ENCODE results near the gene SULT4A1.

SULT4A1 gene

DNA sequence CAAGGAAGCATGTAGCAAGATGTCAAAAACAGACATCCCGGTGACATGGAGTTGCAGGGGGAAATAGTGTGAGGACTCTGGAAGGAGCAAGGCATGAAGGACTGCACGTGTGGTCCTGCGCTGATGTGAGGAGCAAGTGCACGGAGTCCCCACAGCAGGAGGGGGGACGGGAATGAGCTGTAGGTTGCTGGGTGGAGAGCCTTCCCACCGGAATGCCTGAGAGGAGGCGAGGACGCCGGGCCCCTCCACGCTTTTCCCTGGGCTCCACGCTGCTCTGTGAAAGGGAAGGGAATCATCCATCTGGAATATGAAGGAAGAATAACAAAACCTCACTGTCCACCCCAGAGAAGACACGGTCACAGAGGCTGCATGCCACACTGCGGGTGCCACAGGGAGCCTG is 26.6 kb downstream of the SULT4A1 start:
- peaks cover 7% of the 10 kb centered on the region for H3K27me3 Mint-ChIP-seq (ENCODE audit: low read depth)
- no peak overlapping the region for H3K27ac Mint-ChIP-seq
- no peaks in the 10 kb centered on the region for H3K36me3 Mint-ChIP-seq (ENCODE audit: low read depth)
- no peaks in the 10 kb centered on the region for H3K4me1 Mint-ChIP-seq (ENCODE audit: low read depth)
- no peaks in the 10 kb centered on the region for H3K9me3 Mint-ChIP-seq
- no peak overlapping the region for H3K4me3 Mint-ChIP-seq

DNA sequence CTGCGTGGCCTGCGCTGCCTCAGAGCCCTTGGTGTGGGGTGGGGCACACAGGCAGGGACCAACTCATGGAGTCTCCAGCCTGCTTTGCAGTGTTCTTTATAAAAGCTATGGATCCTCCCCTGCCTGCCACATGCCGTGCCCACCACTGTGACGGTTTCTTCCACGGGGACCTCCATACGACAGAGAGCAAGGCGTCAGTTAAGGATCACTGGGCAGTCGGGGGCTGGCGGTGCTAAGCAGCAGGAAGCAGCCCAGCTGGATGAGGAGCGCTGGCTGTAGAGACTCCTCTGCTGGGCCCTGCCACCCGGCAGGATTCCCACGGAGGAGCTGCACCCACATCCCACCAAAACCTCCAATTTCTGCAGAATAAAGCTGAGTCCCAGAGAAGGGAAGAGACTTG is 27.1 kb downstream of the SULT4A1 start:
- Mint-ChIP-seq H3K4me1 (ENCODE audit: low read depth) (no peaks in the 10 kb centered on the region), H3K36me3 (ENCODE audit: low read depth) (no peaks in the 10 kb centered on the region), H3K27ac (no peak overlapping the region), H3K4me3 (no peak overlapping the region), H3K9me3 (no peaks in the 10 kb centered on the region), H3K27me3 (ENCODE audit: low read depth) (peaks cover 7% of the 10 kb centered on the region)

DNA sequence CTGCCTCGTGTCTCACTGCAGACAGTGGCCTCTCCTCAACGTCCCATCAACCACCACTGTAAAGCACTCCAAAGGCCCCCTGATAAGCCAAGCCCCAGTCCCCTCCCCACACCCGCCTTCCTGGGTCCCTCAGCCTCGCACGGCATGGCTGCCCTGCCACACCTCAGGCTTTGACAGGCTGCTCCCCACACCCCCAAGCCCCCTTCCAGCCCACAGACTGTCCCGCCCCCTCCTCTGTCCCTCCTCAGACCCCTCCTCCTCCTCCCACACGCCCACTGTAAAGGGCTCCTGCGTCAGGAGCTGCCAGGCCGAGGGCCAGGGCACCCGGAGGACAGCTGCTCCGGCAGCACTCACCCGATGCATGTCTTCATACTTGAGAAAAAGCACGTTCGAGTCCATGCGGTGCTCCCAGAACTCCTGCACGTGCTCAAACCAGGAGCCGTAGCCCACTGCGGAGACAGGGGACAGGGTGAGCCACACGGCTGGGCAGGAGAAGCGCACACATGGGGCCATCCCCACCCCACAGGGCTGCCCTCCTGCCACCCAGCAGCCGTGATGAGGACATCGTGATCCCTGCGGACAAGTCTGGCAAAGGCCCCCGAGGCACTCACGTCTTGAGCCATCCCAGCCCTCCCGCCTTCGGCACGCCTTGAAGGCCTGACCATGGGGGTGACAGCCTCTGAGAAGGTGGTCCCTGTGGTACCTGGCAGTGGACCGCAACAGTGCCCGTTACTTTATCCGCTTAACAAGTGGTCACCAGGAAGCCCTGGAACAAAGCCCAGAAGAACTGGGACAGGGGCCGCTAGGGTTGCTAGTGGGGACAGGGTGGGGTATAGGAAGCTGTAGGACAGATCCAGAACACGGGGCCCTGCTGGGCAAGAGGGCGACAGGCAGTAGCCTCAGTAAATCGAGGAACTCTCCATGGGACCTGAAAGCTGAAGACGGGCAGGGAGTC is 28.8 kb downstream of the SULT4A1 start:
- H3K4me3 Mint-ChIP-seq, result no peak overlapping the region
- H3K36me3 Mint-ChIP-seq (ENCODE audit: low read depth), result no peaks in the 10 kb centered on the region
- no peaks in the 10 kb centered on the region for H3K9me3 Mint-ChIP-seq
- H3K27ac Mint-ChIP-seq, result no peak overlapping the region
- no peaks in the 10 kb centered on the region for H3K4me1 Mint-ChIP-seq (ENCODE audit: low read depth)
- peaks cover 7% of the 10 kb centered on the region for H3K27me3 Mint-ChIP-seq (ENCODE audit: low read depth)

DNA sequence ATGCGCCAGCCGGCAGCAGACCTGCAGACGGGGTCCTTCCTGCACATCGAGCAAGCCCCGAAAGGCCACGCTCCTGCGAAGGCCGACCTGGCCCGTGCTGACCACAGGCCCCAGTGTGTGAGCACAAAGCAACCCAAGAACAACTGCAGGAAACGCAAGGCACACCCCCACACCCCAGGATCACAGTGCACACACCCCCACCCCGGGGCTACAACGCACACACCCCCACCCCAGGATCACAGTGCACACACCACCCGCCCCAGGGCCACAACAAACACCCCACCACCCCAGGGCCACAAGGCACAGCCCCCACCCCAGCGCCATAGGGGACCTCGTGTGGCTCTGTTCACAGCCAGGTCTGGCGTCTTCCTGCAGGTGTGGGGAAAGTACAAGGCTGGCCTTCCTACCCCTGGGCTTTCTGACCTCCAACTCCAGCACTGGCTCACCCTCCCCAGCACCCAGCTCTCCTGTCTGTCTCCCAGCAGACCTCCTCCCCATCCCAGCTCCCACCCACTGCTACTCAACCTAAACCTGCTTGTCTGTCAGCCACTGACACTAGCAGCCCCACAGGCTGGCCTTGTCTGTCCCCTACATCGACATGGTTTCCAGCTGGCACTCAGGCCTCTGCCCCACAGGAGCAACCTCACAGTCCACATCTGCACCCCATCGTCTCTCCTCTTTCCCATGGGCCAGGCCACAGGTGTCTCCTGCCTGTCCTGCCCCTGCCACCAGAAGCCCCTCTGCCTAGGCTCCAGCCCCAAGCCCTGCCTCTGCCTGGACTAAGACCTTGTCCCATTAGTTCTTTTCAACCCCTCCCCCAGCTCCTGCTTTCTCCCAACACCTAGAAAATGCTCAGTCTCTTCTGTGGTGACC is 29.7 kb downstream of the SULT4A1 start:
- H3K27ac Mint-ChIP-seq, result no peak overlapping the region
- H3K9me3 Mint-ChIP-seq, result no peaks in the 10 kb centered on the region
- no peak overlapping the region for H3K4me3 Mint-ChIP-seq
- peaks cover 7% of the 10 kb centered on the region for H3K27me3 Mint-ChIP-seq (ENCODE audit: low read depth)
- no peaks in the 10 kb centered on the region for H3K36me3 Mint-ChIP-seq (ENCODE audit: low read depth)
- no peaks in the 10 kb centered on the region for H3K4me1 Mint-ChIP-seq (ENCODE audit: low read depth)

DNA sequence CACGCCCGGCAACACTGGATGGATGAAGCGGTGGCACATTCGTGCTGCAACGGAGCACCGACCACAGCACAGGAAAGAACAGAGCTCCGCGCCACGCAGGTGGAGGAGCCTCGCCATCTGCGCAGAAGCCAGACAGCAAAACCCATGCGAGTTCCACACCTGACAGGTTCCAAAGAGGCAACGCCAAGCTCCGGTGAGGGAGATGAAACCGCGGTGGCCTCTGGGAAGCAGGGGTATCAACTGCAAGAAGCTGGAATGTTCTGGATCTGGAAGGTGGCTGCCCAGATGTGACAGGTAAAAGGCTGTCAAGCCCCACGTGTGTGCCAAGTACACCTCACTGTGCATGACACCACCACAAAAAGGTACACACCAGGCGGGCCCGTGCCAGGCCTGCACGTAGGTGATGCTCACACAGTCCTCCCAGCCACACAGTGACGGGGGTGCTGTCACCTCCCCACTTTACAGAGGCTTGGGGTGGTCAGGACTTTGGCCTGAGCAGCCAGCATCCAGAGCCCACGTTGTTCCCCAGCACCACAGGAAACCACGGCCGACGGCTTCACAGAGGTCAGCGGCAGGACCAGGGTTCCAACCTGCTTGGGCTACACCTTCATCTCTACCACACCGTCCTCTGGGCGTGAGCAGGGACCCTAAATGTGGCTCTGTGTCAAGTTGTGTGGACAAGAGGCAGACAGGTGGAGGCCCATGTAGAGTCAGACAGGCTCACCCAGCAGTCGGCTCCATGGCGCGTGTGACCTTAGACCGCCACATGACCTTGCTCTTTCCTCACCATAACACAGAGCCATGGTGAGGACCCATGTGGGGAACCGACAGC is 30.5 kb downstream of the SULT4A1 start:
- H3K4me3 Mint-ChIP-seq, result no peak overlapping the region
- H3K36me3 Mint-ChIP-seq (ENCODE audit: low read depth), result no peaks in the 10 kb centered on the region
- peaks cover 7% of the 10 kb centered on the region for H3K27me3 Mint-ChIP-seq (ENCODE audit: low read depth)

DNA sequence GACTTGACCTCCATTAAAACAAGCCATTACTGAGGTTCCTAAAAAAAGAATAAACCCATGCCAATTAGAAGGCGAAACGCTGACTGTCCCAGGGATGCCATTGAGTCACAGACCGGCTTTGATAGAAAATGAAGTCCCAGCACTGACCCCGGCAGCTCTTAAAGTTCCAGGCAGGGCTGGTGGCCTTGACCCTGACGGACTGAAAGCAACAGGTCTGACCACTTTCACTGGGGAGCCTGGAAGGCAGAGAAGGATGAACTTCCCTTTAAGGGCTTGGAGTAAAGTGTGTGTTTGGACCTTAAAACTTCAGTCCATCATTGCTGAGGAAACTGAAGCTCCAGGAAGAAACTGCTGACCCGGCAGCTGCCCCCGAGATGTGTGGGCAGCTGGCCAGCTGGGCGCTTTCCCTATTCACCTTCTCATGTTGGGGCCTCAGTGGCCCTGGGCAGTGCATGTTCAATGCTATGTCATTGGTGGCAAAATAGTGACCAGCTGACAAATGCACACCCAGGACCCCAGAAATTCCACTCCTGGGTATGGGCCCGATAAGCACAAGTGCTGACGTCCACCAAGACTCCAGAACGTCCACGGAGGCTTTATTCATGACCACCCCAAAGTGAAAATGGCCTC is 31.3 kb downstream of the SULT4A1 start:
- no peaks in the 10 kb centered on the region for H3K9me3 Mint-ChIP-seq
- H3K27me3 Mint-ChIP-seq (ENCODE audit: low read depth), result peaks cover 7% of the 10 kb centered on the region
- no peak overlapping the region for H3K4me3 Mint-ChIP-seq
- no peaks in the 10 kb centered on the region for H3K4me1 Mint-ChIP-seq (ENCODE audit: low read depth)
- H3K27ac Mint-ChIP-seq, result no peak overlapping the region
- no peaks in the 10 kb centered on the region for H3K36me3 Mint-ChIP-seq (ENCODE audit: low read depth)

More for the DNA sequence above, 30.5 kb downstream of the SULT4A1 start:
- Mint-ChIP-seq H3K9me3 (no peaks in the 10 kb centered on the region), H3K27ac (no peak overlapping the region), H3K4me1 (ENCODE audit: low read depth) (no peaks in the 10 kb centered on the region)

DNA sequence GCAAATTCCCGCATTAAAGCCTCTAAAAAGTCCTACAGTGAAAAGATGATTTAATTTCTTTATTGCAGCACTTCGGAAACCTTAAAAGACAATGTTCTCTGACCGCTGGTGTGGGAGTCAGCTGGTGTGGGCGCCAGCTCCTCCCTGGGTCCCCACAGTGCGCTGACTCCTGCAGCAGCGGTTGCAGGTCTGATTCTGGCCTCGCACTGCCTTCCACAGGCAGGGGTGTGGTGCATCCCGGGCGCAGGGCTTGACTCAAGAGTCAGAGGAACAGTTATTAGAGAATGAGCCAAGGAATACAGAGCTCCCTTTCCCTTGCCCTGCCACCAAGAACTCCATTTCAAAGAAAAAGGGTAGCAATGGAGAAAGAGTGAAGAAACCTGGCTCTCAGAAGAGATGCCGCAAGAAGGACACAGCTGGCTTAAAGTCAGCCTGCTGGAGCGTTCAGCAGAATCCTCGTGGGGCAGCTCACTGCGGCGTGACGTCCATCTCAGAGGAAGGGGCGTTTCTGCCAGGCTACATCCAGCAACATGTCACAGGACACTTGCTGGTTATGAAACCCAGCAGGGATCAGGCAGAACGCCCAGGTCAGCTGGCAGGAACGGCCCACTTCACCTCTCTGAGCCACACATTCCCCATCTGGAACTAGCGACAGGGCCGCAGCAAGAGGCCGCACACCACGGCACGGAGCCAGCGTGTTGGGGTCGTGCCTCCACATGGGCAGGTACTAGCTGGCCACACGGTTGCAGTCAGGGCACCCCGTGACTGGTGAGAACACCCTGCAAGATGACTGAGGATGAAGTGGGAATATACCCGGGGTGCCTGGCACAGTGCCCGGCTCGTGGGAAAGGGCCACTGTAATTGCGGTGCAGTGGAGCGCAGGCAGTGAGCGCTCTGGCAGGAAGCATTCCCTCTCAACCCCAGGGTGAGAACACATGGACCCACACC is 32.1 kb downstream of the SULT4A1 start:
- peaks cover under 1% of the 10 kb centered on the region for H3K27me3 Mint-ChIP-seq (ENCODE audit: low read depth)
- H3K36me3 Mint-ChIP-seq (ENCODE audit: low read depth), result no peaks in the 10 kb centered on the region
- H3K4me3 Mint-ChIP-seq, result no peak overlapping the region
- no peaks in the 10 kb centered on the region for H3K9me3 Mint-ChIP-seq
- H3K27ac Mint-ChIP-seq, result no peak overlapping the region
- no peaks in the 10 kb centered on the region for H3K4me1 Mint-ChIP-seq (ENCODE audit: low read depth)

DNA sequence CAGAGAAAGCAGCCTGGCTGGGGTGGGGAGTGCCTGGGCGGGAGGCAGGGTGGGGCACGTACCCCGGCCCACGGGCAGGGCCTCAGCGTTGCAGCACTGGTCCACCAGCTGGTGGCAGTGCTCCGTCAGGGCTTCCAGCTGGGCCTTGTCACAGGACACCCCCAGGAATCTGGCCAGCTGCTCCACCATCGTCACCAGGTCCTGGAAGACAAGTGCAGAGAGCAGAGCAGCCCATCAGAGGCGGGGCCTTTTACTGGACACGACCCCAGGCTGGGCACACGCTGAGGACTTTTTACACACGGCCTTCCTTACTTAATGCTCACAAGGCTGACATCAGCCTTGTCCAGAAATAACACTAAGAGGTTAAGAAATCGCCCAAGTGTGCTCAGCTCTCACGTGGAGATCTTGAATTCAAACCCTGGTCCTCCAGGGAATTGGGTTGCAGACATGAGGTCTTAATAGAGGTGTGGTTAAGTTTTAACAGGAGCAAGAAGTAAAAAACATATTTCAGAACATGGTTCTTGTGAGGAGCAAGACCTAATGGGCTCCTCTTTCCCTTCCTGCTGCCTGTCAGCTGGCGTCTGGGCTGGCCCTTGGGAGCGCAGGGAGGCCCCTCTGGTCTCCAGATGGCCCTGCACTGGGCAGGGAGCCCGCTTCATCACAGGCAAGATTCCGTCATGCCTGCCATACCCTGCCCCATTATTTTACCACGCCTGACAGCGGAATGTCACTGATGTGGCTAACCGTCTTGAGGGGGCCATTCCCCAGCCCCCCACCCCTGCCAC is 33.1 kb downstream of the SULT4A1 start:
- H3K9me3 Mint-ChIP-seq, result no peaks in the 10 kb centered on the region
- H3K36me3 Mint-ChIP-seq (ENCODE audit: low read depth), result no peaks in the 10 kb centered on the region
- no peaks in the 10 kb centered on the region for H3K4me1 Mint-ChIP-seq (ENCODE audit: low read depth)
- H3K27me3 Mint-ChIP-seq (ENCODE audit: low read depth), result no peaks in the 10 kb centered on the region
- H3K27ac Mint-ChIP-seq, result no peak overlapping the region
- H3K4me3 Mint-ChIP-seq, result no peak overlapping the region

DNA sequence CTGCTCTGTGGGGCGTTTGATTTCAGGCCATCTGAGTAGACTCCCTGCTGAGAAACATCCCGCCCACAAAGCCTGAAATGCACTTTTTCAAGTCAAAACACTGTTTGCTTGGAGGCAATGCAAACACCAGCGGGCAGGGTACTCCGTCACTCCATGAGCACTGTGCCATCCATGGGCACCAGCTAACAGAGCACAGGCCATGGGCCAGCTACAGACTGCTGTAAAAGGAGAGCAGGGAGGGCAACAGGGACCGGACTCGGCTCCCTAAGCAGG is 33.7 kb downstream of the SULT4A1 start:
- Mint-ChIP-seq H3K4me3 (no peak overlapping the region), H3K9me3 (no peaks in the 10 kb centered on the region), H3K27ac (no peak overlapping the region), H3K36me3 (ENCODE audit: low read depth) (no peaks in the 10 kb centered on the region), H3K27me3 (ENCODE audit: low read depth) (no peaks in the 10 kb centered on the region), H3K4me1 (ENCODE audit: low read depth) (no peaks in the 10 kb centered on the region)

DNA sequence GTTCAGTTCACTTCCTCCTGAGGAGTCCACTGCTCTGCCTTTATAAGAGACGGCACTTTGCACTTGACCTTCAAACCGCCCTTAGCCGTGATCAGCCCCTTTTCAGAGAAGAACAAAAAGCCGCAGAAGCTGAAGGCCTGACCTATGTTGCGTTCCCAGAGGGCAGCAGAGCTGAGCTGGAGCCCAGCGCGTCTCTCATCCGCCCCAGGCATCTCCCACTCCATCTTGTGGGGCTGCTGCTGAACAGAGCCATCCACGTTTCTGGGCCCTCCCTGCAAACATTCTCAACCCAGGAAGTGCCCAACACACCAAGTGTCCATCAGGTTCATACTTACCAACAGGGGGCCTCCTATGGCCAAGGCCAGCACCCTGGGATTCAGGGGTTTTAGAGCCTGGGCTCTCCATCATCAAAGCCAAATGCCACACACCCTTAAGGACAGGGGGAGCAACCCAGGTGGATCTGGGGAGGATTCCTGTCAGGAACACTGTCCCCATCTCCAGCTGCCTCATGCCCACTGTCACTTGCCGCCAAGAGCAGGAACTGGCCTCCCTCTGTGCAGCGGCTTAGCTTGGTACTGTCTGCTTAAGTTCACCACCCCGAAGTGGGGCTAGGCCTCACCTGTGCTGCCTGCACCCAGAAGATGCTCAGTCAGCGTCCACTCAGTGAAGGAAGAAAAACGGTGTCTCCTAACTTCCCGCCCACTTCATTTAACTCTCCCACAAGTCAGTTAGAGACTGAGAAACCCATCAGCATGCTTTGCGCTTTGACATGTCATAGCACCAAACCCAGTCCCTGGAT is 34.2 kb downstream of the SULT4A1 start:
- H3K4me1 Mint-ChIP-seq (ENCODE audit: low read depth), result no peaks in the 10 kb centered on the region
- H3K27me3 Mint-ChIP-seq (ENCODE audit: low read depth), result no peaks in the 10 kb centered on the region
- no peaks in the 10 kb centered on the region for H3K36me3 Mint-ChIP-seq (ENCODE audit: low read depth)
- no peak overlapping the region for H3K4me3 Mint-ChIP-seq
- no peak overlapping the region for H3K27ac Mint-ChIP-seq
- H3K9me3 Mint-ChIP-seq, result no peaks in the 10 kb centered on the region

DNA sequence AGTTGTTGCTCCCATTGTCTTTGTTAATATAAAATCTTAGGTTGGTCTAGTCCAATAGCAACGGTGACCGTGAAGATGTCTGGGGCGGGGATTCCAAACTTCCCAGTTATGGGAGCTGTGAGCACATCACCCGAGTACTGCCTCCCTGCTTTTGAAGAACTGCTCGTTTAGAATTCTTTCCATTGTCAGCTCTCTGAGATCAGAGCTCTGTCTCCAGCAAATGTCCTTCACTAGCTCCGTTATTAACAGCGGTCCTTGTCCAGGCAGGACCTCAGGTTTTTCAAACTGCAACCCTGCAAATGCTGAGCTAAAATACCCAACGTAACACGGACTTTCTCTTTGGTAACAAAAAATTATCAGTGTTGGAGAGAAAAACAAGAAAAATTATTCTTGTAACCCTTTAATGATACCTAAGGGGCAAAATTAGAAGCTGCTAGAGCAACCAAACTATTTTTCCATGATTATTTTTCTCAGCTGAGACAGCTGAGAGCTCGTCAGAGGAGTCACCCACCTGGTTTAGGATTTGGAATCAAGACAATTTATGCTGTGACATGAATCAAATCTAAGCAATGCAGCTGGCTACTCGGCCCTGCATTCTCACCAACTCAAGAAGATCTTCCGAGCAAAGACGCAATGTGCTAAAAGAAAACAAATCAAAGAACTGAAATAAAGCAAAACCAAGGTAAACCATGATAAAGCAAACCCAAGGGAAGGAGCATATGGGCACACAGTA is 35.1 kb downstream of the SULT4A1 start:
- Mint-ChIP-seq H3K9me3 (no peaks in the 10 kb centered on the region), H3K4me1 (ENCODE audit: low read depth) (no peaks in the 10 kb centered on the region), H3K27me3 (ENCODE audit: low read depth) (no peaks in the 10 kb centered on the region), H3K4me3 (no peak overlapping the region), H3K27ac (no peak overlapping the region), H3K36me3 (ENCODE audit: low read depth) (no peaks in the 10 kb centered on the region)
